HG02623 (cell line): ENCODE measurements around the gene THOC1.

Experiments used
- ATAC-seq: cut with Tn5 transposase; IDR thresholded peaks from one replicate; pipeline ENCODE4 v1.9.1; 2021; ENCODE audit warnings: moderate library complexity; ENCODE audit not compliant: unreplicated experiment

Gene THOC1

DNA sequence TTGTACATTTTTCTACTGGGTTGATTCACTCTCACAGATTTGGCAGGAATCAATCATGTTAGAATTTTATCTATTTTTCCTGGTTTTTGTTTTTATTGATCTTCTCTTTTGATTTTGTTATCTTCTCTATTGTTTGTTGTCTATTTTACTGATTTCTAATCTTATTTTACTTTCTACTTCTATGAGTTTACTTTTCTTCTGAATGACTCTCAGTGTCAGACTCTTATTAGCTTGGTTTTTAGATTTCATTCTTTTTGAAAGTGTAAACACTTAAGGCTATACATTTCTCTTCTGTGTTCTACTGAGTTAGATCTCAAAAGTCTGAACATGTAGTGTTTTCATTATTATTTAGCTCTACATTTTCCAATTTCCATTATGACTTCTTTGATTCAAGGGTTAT is 47.1 kb downstream of the THOC1 start:
- no peak for ATAC-seq

DNA sequence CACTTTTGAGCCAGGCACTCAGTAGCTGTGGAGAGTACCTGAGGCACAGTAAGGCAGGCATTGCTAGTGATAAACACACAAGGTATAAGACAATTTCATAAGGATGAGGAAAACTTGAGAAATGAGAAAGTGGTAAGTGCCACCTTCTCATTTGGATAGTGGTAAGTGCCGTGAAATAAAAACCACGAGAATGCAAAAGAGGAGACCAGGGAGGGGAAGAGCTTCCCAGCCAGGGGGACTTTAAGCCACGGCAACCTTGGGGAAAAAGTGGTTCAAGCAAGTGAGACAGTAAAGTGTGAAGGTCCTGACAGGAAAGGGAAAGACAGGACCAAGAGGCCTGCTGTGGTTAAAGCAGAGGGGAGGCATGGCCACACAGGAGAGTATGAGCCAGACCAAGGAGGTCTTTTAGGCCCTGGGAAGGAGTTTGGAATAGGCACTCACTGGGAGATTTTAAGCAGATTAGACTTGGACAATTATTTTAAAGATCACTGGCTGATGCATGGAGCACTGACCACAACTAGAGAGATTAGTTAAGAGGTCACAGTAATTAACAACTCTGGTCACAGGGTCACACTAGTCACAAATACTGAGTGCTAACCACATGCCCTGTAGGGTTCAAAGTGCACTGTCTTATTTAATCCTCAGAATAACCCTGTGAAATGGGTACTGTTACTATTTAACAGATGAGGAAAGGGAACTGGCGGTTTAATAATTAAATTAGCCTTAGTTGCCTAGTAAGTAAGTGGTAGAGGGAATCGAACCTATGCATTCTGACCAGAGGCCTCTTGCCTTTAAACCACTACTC is 50.1 kb downstream of the THOC1 start:
- no peak for ATAC-seq

DNA sequence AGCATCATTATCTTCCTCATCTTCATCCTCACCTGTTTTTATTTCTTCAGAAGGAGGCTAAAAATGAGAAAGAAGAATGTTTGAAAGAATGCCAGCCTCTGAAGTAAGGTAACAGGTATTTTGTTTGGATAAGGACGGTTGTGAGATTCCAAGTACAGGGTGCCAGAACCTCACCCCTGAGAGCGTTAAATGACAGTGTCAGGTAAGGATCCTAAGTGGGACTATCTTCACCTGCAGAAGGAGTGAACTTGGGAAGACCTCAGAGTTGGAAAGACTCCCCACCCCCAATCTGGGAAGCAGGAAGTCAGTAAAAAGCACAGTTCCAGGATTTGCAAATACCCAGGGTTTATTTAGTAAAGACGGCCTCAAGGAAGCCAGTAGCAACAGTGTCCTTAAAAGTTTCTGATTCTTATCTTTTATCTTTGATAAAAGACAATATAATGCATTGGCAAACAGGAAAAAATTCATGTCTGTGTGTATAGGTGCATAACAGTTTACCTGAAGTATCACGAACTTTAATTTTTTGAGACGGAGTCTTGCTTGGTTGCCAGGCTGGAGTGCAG is 52.3 kb downstream of the THOC1 start:
- no peak for ATAC-seq

DNA sequence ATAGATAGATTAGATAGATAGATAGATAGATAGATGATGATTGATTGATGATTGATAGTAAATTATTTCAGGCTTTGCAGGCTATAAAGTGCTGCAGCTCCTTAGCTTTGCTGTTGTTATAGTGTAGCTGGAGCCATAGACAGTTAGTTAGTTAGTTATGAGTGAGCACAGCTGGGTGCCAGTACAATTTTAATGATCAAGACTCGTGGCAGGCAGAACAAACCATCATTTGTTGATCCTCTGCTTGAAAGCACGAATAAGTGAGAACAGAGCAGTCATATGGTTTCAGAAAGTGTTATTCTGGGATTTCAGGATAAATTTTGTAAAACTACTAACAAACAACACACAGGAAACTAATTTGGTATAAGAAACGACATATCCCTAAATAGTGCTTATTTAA is 53.9 kb downstream of the THOC1 start:
- no peak for ATAC-seq

DNA sequence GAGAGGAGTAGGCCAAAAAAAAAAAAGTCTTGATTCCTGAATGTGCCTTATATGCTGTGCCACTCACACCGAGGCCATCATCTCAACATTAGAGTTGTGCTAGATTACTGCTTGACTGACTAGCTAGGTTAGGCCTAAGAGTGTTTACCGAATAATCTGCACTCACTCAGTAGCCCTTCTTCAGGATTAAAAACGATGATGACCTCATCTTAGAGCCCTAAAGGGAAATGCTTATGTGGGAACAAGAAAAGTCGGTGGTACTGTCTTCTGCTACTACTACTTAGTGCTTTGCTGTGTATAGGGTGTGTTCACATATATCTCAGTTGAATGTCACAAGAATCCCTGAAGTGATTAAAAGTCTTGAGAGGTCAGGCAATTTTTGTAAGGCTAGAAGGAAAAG is 54.3 kb downstream of the THOC1 start:
- no peak for ATAC-seq

DNA sequence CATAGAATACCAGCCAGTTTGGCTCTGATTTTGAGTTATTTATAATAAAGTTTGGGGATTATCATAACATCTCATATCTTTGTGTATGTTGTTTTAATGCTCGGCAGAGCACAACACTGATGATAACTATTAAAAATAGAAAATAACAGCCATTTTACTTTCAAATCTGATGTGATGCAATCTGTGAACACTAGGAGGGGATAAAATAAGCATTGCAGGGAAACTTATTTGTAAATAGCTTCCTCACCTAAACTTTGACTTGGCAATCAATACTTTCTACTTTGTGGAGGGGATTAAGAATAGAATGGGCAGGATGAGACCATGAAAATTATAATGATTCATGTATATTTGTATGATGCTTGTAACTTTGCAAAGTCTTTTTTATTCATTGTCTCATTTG is 55.1 kb downstream of the THOC1 start:
- ATAC-seq = no peak

DNA sequence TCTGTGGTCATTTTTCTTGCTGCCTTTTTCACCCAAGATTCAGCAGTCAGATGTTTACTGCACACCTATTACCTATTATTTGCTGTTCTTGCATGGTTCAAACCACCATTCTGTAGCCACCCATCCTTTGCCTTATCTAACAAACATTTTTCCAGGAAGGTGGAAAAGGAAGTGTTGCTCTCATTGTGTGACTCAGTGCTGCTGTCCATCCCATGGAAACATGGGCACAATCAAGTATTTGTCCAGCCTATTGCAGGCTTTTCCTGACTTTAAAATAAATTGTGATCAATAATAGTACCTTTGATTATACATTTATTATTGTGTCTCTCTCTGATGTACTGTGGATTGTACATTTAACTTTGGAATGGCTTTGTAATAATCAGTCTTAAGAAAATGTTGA is 56.3 kb downstream of the THOC1 start:
- no peak for ATAC-seq

DNA sequence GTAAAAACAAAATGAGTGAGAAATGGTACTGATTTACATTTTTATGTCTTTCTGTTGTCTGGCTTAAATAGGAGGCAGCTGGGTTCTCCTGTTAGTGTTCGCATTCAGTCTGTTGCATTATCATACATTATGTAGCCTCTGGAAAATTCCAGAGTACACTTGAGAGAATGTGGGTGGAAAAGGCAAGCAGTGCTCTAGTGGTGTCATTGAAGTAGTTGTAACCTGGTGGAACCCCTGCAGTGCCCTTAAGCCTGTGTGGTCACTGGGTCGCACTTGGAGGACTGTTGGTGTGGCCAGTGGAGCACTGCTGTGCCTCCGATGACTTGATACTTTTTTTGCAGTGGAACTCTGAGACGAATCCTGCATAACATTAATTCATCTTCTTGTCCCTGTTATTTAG is 57.1 kb downstream of the THOC1 start:
- ATAC-seq = no peak

DNA sequence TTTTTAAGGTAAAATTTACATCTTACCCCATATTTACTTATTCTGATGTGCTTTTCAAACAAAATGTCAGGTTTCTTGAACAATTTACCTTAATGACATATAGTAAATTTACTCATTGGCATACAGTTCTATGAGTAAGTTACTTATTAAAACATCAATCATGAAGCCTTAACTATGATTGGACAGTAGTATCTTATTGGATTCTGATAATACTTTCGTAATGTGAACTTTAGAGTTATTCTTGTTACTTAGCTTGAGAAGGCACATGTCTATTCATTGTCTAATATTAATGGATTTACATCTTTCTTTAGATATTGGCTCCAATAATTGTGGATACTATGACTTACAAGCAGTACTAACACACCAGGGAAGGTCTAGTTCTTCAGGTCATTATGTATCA is 57.8 kb downstream of the THOC1 start:
- ATAC-seq = no peak

DNA sequence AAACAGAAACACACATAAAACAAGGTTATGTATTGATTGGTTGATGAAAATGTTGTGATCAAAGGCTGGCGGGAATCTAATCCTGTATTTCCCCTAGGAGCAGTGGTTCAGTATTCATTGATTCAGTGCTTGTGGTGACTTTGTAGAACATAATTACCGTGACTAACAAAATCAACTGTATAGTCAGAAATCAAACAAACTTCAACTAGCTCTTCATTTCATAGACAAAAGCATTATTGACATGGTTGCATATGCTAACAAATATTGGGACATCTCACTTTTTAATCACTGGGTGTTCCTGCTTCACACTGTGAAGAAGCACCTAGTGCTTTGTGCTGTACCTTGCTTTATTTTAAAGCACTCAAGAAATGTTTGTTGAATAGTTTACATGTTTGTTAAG is 68.1 kb downstream of the THOC1 start:
- no peak for ATAC-seq

DNA sequence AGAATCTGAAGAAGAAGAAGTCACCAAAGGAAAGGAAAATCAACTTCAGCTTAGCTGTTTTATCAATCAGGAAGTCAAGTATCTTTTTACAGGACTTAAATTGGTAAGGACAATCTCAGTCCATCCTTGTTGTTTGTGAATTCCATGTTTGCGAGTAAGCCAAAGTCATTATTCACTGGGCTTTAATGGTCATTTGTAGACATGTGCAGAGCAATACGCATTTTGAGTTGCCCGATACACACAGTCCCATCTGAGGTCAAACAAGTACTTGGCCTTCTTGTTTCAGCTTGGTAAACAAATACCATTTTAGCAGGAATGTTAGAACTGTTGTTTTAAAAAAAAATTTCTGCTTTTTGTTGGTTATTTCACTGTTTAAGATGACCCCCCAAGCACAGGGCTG is 68.6 kb downstream of the THOC1 start:
- no peak for ATAC-seq

DNA sequence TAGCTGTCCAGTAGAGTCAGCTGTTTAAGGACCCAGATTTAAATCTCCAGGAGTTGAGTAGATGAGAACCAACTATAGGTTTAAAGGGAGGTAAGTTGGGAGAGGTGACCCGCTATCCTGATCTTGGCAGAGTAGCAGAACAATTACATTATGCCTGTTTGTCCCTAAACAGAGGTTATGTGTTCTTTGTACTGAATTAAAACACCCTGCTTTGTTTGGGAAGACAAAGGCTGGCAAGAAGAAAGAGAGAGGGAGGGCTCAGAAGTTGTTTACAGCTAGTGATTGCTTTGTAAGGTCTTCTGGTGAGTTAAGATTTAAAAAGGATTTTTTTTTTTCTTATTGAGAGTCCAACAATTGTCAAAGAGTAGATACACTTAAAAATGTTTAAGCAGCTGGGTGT is 72.2 kb downstream of the THOC1 start:
- no peak for ATAC-seq

DNA sequence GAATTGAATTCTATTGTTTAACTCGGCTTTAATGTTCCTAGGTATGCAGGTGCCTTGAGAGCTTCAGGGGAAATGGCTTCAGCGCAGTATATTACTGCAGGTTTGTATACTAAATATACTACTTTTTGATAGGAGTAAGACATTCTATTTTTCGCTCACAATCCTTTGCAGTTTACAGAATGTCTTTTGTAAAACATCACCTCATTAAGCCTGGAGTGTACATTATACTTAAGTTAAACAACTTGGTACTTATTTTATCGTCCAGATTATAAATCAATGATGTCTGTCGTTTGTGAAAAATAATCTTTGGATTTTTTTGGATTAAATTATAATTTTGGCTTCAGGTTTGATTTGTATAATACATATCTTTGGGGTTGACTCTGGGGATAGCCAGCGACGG is 75.0 kb downstream of the THOC1 start:
- no peak for ATAC-seq

DNA sequence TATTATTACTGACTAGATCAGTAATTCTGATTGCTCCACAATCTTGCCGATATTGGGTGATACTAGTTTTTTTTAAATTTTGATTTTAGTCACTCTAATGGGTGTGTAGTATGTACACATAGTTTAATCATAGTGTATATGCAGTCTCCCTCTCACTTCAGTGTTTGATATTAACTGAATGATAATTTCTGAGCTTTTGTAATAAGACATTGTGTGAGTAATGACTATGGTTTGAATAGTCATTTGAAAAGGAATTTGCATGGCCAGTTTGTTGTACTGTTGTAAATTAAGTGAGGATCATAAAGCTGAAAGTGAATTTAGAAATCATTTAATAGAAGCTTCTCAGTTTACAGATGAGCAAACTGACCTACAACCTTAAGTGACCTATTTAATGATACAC is 76.1 kb downstream of the THOC1 start:
- ATAC-seq = no peak

DNA sequence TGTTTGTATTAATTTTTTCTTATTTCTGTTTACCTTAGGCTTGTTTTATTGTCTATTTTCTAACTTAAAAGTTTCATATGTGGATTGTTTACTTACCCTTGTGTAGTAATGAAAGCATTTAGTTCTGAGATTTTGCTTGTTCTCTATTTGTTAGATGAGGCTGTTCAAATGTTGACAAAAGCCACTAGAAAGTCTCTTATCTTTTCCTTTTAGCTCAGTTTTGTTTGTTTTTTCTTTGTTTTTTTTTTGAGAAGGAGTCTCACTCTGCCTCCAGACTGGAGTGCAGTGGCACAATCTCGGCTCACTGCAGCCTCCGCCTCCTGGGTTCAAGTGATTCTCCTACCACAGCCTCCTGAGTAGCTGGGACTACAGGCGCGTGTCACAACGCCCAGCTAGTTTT is 78.6 kb downstream of the THOC1 start:
- no peak for ATAC-seq

DNA sequence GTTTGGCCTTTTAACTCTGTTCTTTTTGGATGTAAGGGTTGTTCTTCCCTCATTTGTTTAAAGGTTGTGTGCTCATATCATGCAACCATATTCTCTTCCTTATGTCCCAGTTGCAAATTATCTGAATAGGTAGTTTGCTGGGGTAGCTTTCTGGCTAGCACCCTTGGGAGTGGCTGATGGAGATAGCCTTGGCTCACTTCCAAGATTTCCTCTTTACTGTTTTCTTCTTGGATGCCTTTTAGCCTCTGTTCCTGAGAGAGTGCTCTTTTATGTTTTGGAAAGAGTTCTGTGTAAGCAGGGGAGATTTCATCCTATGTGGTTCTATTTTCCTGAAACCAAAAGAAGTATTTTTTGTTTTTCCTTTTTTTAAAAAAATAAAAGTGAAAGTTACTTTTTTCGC is 84.1 kb downstream of the THOC1 start:
- ATAC-seq = no peak

DNA sequence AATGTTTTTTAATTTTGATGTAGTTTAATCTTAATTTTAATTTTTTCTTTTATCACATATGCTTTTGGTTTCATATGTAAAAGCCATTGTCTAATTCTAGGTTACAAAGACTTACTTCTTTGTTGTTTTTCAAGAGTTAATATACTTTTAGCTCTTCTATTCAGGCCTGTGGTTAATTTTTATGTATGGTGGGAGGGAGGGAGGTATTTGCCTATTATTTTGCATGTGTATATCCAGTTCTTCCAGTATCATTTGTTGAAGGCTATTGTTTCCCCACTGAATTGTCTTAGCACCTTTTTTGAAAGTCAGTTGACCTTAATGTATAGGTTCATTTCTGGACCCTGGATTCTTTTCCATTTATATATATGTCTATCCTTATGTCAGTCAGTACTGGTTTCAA is 86.1 kb downstream of the THOC1 start:
- ATAC-seq = no peak

DNA sequence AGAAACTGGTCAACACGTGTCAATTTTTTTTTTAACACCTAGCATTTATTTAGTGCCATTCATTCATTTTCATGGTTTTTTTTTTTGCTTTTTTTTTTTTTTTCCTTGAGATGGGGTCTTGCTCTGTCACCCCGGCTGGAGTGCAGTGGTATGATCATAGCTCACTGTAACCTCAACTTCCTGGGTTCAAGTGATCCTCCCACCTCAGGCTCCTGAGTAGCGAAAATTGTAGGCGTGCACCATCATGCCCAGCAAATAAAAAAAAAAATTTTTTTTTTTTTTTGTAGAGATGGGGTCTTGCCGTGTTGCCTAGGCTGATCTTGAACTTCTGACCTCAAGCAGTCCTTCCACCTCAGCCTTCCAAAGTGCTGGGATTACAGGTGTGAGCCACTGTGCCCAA is 88.3 kb downstream of the THOC1 start:
- ATAC-seq = no peak

DNA sequence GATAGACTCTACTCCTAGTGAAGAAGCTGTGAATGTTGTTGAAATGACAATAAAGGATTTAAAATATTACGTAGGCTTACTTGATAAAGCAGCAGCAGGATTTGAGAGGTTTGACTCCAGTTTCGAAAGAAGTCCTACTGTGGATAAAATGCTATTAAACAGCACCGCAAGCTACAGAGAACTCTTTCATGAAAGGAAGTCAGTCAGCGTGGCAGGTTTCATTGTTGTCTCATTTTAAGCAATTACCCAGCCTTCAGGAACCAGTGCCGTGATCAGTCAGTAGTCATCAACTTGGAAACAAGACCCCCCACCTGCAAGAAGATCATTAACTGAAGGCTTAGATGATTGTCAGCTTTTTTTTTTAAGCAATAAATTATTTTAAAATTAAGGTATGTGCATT is 95.5 kb downstream of the THOC1 start:
- no peak for ATAC-seq
